Endothelial cell of umbilical vein (primary cell): ENCODE measurements around the gene RECQL5. TPM values are rescaled to one million over a fixed set of nuclear protein-coding genes. Genes with fewer than 3 reads are reported as not detected.

ENCODE experiments used
- BruUV-seq: library from RNA; stranded (reverse); fragments of 400-500 nt; replicated peaks from 2 replicates; lab custom pipeline; 2021; lab: Mats Ljungman, UMichigan
- CTCF ChIA-PET: fragments of 300-600, 350-600 bp; sonication (Branson Sonifier 250); formaldehyde crosslinking; loops from one replicate; lab custom pipeline; 2021; ENCODE audit warnings: antibody characterized with exemption, inconsistent platforms; lab: Charles Lee
- POLR2A ChIA-PET: fragments of 300-600, 350-600 bp; sonication (Branson Sonifier 250); formaldehyde crosslinking; loops from one replicate; lab custom pipeline; 2021; ENCODE audit warnings: antibody characterized with exemption, inconsistent platforms; lab: Charles Lee
- DNase-seq: peaks from one replicate; pipeline ENCODE4 v3.0.0-alpha.2; 2011; ENCODE audit warnings: low read depth, low spot score
- FAIRE-seq: peaks from 2 replicates; lab custom pipeline; 2011; peaks lifted over from hg19 to GRCh38; lab: Jason Lieb, UNC
- H2AFZ ChIP-seq: 2 replicates; pipeline ENCODE4 v1.6.0; 2012; ENCODE audit warnings: low read depth, low read length, control low read depth, inconsistent platforms
- H3K27ac ChIP-seq: 2 replicates; pipeline ENCODE4 v1.5.1; 2011; ENCODE audit warnings: low read depth, mild to moderate bottlenecking, control low read depth, low read length, moderate library complexity; ENCODE audit not compliant: insufficient read depth
- H3K27me3 ChIP-seq, 2 experiments: 2 replicates each; pipeline versions ENCODE4 v1.6.0 to v1.6.1; 2011; ENCODE audit warnings: low read length in 2 of 2, mixed read lengths in 1 of 2; ENCODE audit not compliant: control insufficient read depth in 2 of 2, insufficient read depth in 2 of 2
- H3K36me3 ChIP-seq, 2 experiments: 2 replicates in 1 of 2; 3 replicates in 1 of 2; pipeline ENCODE4 v1.5.1; 2011; ENCODE audit warnings: low read length in 2 of 2, mild to moderate bottlenecking in 1 of 2, moderate library complexity in 1 of 2; ENCODE audit not compliant: control insufficient read depth in 2 of 2, insufficient read depth in 2 of 2; ENCODE audit errors: extremely low read depth in 1 of 2
- H3K4me1 ChIP-seq: 3 replicates; pipeline ENCODE4 v1.5.1; 2011; ENCODE audit warnings: mild to moderate bottlenecking, low read length; ENCODE audit not compliant: control insufficient read depth, insufficient read depth; ENCODE audit errors: extremely low read depth
- H3K4me2 ChIP-seq: 2 replicates; pipeline ENCODE4 v1.6.1; 2011; ENCODE audit warnings: low read length, control low read depth, mixed read lengths; ENCODE audit not compliant: insufficient read depth
- H3K4me3 ChIP-seq, 3 experiments: fragments of 200-600 bp in 1 of 3; sonication (generic), shearing (Covaris generic) in 1 of 3; replicated peaks in 1 of 3; 2 replicates each; pipeline ENCODE4 v1.5.1; 2011 to 2016; ENCODE audit warnings: control low read depth in 3 of 3, low read length in 3 of 3, mild to moderate bottlenecking in 2 of 3, inconsistent platforms in 1 of 3, low read depth in 1 of 3, moderate library complexity in 1 of 3; ENCODE audit not compliant: insufficient read depth in 1 of 3
- H3K79me2 ChIP-seq: 2 replicates; pipeline ENCODE4 v1.6.0; 2012; ENCODE audit warnings: low read length, inconsistent platforms; ENCODE audit not compliant: control insufficient read depth, insufficient read depth
- H3K9ac ChIP-seq: replicated peaks from 2 replicates; pipeline ENCODE3; 2011; ENCODE audit warnings: low read length, control low read depth; ENCODE audit not compliant: insufficient read depth; ENCODE audit errors: extremely low read depth
- H3K9me1 ChIP-seq: replicated peaks from 3 replicates; pipeline ENCODE4 v1.6.0; 2011; ENCODE audit warnings: mild to moderate bottlenecking, low read length; ENCODE audit not compliant: control insufficient read depth, insufficient read depth; ENCODE audit errors: extremely low read depth
- H3K9me3 ChIP-seq: replicated peaks from 2 replicates; pipeline ENCODE4 v1.5.1; 2012; ENCODE audit warnings: low read length, inconsistent platforms; ENCODE audit not compliant: control insufficient read depth, insufficient read depth
- H4K20me1 ChIP-seq: replicated peaks from 2 replicates; pipeline ENCODE3; 2011; ENCODE audit warnings: mild to moderate bottlenecking, low read length; ENCODE audit not compliant: control insufficient read depth, insufficient read depth; ENCODE audit errors: extremely low read depth
- EZH2 ChIP-seq: IDR thresholded peaks from 2 replicates; pipeline ENCODE4 v1.6.1; 2012; ENCODE audit warnings: borderline replicate concordance, low read depth, mild to moderate bottlenecking, moderate library complexity, low read length, inconsistent platforms; ENCODE audit not compliant: severe bottlenecking
- FOS ChIP-seq: IDR thresholded peaks from 2 replicates; pipeline ENCODE4 v1.6.1; 2011; ENCODE audit warnings: mild to moderate bottlenecking, low read length, moderate library complexity, borderline replicate concordance; ENCODE audit not compliant: insufficient read depth
- JUN ChIP-seq: IDR thresholded peaks from 2 replicates; pipeline ENCODE4 v1.6.1; 2011; ENCODE audit warnings: borderline replicate concordance, low read depth; ENCODE audit not compliant: insufficient read length, insufficient read depth
- MAX ChIP-seq: IDR thresholded peaks from 2 replicates; pipeline ENCODE4 v1.6.1; 2011; ENCODE audit not compliant: insufficient read depth, insufficient read length
- POLR2A ChIP-seq: IDR thresholded peaks from 2 replicates; pipeline ENCODE4 v1.6.1; 2012; ENCODE audit warnings: low read depth, mild to moderate bottlenecking, control low read depth, low read length
- dilution Hi-C: fragments of 300-500 bp; cut with MboI; formaldehyde crosslinking; loops from one replicate; pipeline ENCODE4 v1.15.0; 2019; ENCODE audit warnings: low sequenced_read_pairs; ENCODE audit not compliant: extremely low pct_ligation_motif_present
- intact Hi-C: fragments of 100-400 bp; cut with micrococcal nuclease; formaldehyde crosslinking; loops from one replicate; pipeline ENCODE4 v1.10.0; 2022
- polyA plus RNA-seq, 4 experiments: library from polyadenylated mRNA; depleted of rRNA in 3 of 4; stranded (reverse) in 3 of 4; unstranded in 1 of 4; fragments of >200 nt; gene quantifications; 2 replicates each; pipeline versions ENCODE4 v1.2.1 to v1.2.3, GENCODE V29; 2011 to 2012; ENCODE audit warnings: missing spikeins in 1 of 4
- total RNA-seq: library from RNA; stranded (reverse); gene quantifications from 2 replicates; pipeline ENCODE4 v1.2.3, GENCODE V29; 2021

The RECQL5 gene
- total and polyA plus RNA-seq, 2 donors (not counting 3 experiments of a cell fraction or from before 2014, with no cell fraction given), result 21.3 to 30.7 TPM

DNA sequence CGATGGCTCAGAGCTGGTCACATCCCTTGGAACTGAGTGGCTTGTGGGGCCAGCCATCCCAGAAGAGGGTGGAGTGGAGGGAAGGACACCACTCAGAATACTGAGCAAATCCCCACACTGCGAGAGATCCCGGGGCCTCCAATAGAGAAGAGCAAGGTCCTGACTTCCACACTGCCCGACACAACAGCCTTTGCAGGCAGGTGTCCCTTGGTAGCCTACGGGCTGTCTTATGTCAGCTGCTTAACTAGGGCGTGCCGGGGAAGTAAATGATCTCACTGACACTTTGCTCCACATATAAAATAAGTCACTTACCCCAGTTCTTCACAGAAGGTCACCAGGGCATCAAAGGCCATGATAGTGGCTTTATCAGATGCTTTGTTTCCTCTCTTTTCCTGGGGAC is 16.1 kb downstream of the RECQL5 start:
- Histone ChIP-seq H4K20me1 (no peaks in the 10 kb centered on the region), H3K4me2 (no peak overlapping the region), H3K9me3 (no peaks in the 10 kb centered on the region), H3K27ac (no peak overlapping the region), H3K9me1 (no peaks in the 10 kb centered on the region), H3K9ac (no peak overlapping the region), H3K79me2 (no peaks in the 10 kb centered on the region), H2AFZ (no peak overlapping the region), H3K27me3 (no peaks in the 10 kb centered on the region), H3K4me1 (peaks cover 15% of the 10 kb centered on the region), H3K4me3 (no peak overlapping the region), H3K36me3 (peaks cover 6 to 8% of the 10 kb centered on the region in 2 experiments)
- POLR2A ChIA-PET, result no interaction called here
- TF ChIP-seq EZH2 (no peak), JUN (no peak), MAX (no peak)
- dilution Hi-C loops, result no loop called here
- intact Hi-C loops, result no loop called here
- FAIRE-seq (no peak), DNase-seq (no peak)
- CTCF ChIA-PET, result interaction anchor here (1.1 to 19.2 kb wide), 8 partner anchors 9 to 98 kb away, joined by 3 to 446 read pairs (median 11); partner anchors contain the start of gene SMIM5
- no TSS peak for BruUV-seq

DNA sequence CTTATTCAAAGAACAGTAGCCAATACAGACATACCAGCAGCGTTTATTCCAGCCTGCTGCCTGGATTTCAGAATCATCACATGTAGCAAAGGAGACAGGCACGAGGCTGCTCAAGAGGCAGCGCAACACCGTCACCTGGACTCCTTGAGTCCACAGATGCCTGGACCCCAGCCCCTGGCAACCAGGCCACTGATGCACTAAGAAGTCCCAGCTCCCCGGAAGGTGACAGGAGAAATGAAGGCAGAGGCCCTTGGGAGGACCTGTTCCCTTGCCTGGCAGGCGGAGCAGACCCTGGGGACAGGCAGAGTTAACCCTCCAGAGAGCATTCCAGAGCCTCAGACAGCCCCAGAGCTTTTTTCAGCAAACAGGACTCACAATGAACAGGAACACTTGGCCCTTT is 17.3 kb downstream of the RECQL5 start:
- DNase-seq, result no peak
- no peak for FAIRE-seq
- intact Hi-C loops (no loop called here), dilution Hi-C loops (no loop called here)
- Histone ChIP-seq H3K79me2 (no peaks in the 10 kb centered on the region), H3K9ac (no peak overlapping the region), H4K20me1 (no peaks in the 10 kb centered on the region), H3K36me3 (peaks cover 6 to 8% of the 10 kb centered on the region in 2 experiments), H3K27ac (no peak overlapping the region), H3K9me3 (no peaks in the 10 kb centered on the region), H3K27me3 (no peaks in the 10 kb centered on the region), H3K9me1 (no peaks in the 10 kb centered on the region), H3K4me2 (no peak overlapping the region), H2AFZ (no peak overlapping the region), H3K4me1 (peaks cover 24% of the 10 kb centered on the region), H3K4me3 (no peak overlapping the region)
- ChIA-PET POLR2A (no interaction called here), CTCF (interaction anchor here (0.9 to 19.2 kb wide), 5 partner anchors 14 to 100 kb away, joined by 3 to 446 read pairs (median 6); partner anchors contain the start of gene SMIM5)
- TF ChIP-seq FOS (no peak), EZH2 (no peak), POLR2A (no peak)
- no TSS peak for BruUV-seq
